ENCODE data around the gene MYBPH.

- no peak for TF ChIP-seq CTCF (IDR thresholded peaks at IDR 0.05; ENCODE audit: borderline replicate concordance, extremely low read depth, low read length, poor library complexity, severe bottlenecking)
- TF ChIP-seq EZH2 (IDR thresholded peaks at IDR 0.05; ENCODE audit: borderline replicate concordance, low read depth, low read length, severe bottlenecking) = no peak
These were observed 22.3 kb downstream of the MYBPH start for GRCh38 chr1:203153051-203153988.

Data from DND-41 (cell line).